ENCODE results near the gene TMEM109. TPM values are rescaled to one million over a fixed set of nuclear protein-coding genes. Genes with fewer than 3 reads are reported as not detected.

Gene TMEM109
- total and polyA plus RNA-seq, 4 experiments from 2014 or later = 66.9 to 333 (median 131) TPM

DNA sequence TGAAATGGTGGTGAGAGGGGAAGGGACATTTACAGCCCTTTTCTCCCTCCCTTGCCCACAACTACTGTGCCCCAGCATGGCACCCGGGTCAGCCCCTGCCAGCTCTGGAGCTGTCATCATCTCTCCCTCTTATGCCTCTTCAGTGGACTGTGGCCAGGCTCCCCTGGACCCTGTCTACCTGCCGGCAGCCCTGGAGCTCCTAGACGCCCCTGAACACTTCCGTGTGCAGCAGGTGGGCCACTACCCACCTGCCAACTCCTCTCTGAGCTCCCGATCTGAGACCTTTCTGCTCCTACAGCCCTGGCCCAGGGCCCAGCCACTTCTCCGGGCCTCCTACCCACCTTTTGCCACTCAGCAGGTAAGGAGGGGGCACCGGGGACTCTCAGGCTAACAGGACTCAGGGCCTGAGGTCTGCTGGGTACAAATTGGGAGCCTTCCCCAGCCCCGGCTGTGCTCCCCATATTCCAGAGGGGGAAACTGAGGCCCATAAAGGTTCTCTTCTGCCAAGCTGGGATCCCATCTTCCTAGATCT lies 13.2 kb downstream of the TMEM109 start:
- Mint-ChIP-seq H3K9me3 (no peaks in the 10 kb centered on the region), H3K27ac (no peak overlapping the region), H3K4me3 (peak overlapping the region in 1 of 8 donors; percentile 15), H3K4me1 (peaks cover 5 to 23% (median 13%) of the 10 kb centered on the region in 4 donors), H3K36me3 (peaks cover 9 to 13% of the 10 kb centered on the region in 2 donors), H3K27me3 (peaks cover 7 to 13% of the 10 kb centered on the region in 2 donors)
- Histone ChIP-seq H3K27ac (ENCODE audit: low read depth, low read length) (no peak overlapping the region), H3K27me3 (ENCODE audit: insufficient read depth, low read length) (peaks cover 11% of the 10 kb centered on the region), H3K4me1 (ENCODE audit: insufficient read depth, low read length) (peaks cover 20% of the 10 kb centered on the region), H3K36me3 (ENCODE audit: insufficient read depth, low read length) (peaks cover 10% of the 10 kb centered on the region), H3K9me3 (ENCODE audit: control insufficient read depth in 1 of 2, low read length in 2 of 2) (no peaks in the 10 kb centered on the region), H3K4me3 (ENCODE audit: low read length in 2 of 2) (no peak overlapping the region)
- intact Hi-C loops (cut with micrococcal nuclease) = no loop called here
- DNase-seq = no peak
- CTCF ChIA-PET (ENCODE audit: partially characterized antibody) = no interaction called here
- POLR2A ChIA-PET (ENCODE audit: partially characterized antibody) = no interaction called here

DNA sequence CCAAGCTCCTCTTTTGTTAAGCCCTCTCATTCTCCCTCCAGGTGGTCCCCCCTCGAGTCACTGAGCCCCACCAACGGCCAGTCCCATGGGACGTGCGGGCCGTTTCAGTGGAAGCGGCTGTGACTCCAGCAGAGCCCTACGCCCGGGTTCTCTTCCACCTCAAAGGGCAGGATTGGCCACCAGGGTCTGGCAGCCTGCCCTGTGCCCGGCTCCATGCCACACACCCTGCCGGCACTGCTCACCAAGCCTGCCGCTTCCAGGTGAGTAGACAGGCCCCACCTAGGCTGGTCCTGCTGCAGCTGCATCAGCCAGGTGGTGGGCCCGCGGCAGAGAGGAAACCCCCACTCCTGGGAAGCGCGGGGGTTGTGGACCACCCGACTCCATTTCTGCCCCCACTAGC lies 13.6 kb downstream of the TMEM109 start:
- peaks cover 11% of the 10 kb centered on the region for H3K27me3 ChIP-seq (ENCODE audit: insufficient read depth, low read length)
- CTCF ChIA-PET (ENCODE audit: partially characterized antibody) = no interaction called here
- no peak overlapping the region for H3K27ac ChIP-seq (ENCODE audit: low read depth, low read length)
- no peaks in the 10 kb centered on the region for H3K9me3 ChIP-seq (ENCODE audit: control insufficient read depth in 1 of 2, low read length in 2 of 2)
- H3K4me3 ChIP-seq (ENCODE audit: low read length in 2 of 2) = no peak overlapping the region
- Mint-ChIP-seq H3K4me3 (no peak overlapping the region), H3K9me3 (no peaks in the 10 kb centered on the region), H3K27me3 (peaks cover 7 to 9% of the 10 kb centered on the region in 2 donors), H3K27ac (no peak overlapping the region), H3K36me3 (peaks cover 5 to 9% of the 10 kb centered on the region in 2 donors), H3K4me1 (peaks cover 3 to 23% (median 10%) of the 10 kb centered on the region in 4 donors)
- POLR2A ChIA-PET (ENCODE audit: partially characterized antibody) = no interaction called here
- peaks cover 5% of the 10 kb centered on the region for H3K36me3 ChIP-seq (ENCODE audit: insufficient read depth, low read length)
- intact Hi-C loops (cut with micrococcal nuclease) = no loop called here
- H3K4me1 ChIP-seq (ENCODE audit: insufficient read depth, low read length) = peaks cover 20% of the 10 kb centered on the region
- DNase-seq = no peak

DNA sequence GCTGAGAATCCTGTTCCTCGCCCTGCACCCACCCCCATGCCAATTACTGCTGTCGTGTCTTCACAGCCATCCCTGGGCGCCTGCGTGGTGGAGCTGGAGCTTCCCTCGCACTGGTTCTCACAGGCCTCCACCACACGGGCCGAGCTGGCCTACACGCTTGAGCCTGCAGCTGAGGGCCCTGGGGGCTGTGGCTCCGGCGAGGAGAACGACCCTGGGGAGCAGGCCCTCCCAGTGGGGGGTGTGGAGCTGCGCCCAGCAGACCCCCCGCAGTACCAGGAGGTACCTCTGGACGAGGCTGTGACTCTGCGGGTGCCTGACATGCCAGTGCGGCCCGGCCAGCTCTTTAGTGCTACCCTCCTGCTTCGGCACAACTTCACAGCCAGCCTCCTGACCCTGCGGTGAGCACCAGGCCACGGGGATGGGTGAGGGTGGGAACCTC lies 14.6 kb downstream of the TMEM109 start:
- Mint-ChIP-seq H3K4me1 (peaks cover 3 to 18% (median 8%) of the 10 kb centered on the region in 4 donors), H3K4me3 (no peak overlapping the region), H3K36me3 (no peaks in the 10 kb centered on the region), H3K27ac (no peak overlapping the region), H3K27me3 (peaks cover 7% of the 10 kb centered on the region in 2 donors), H3K9me3 (no peaks in the 10 kb centered on the region)
- no peak for DNase-seq
- Histone ChIP-seq H3K27me3 (ENCODE audit: insufficient read depth, low read length) (peaks cover 11% of the 10 kb centered on the region), H3K9me3 (ENCODE audit: control insufficient read depth in 1 of 2, low read length in 2 of 2) (no peaks in the 10 kb centered on the region), H3K36me3 (ENCODE audit: insufficient read depth, low read length) (no peaks in the 10 kb centered on the region), H3K4me3 (ENCODE audit: low read length in 2 of 2) (no peak overlapping the region), H3K27ac (ENCODE audit: low read depth, low read length) (no peak overlapping the region), H3K4me1 (ENCODE audit: insufficient read depth, low read length) (peaks cover 17% of the 10 kb centered on the region)
- ChIA-PET CTCF (ENCODE audit: partially characterized antibody) (no interaction called here), POLR2A (ENCODE audit: partially characterized antibody) (interaction anchor here (0.6 kb wide), 1 partner anchor 19 kb away, joined by 3 read pairs; no protein-coding TSS in a partner anchor)
- intact Hi-C loops (cut with micrococcal nuclease) = no loop called here

DNA sequence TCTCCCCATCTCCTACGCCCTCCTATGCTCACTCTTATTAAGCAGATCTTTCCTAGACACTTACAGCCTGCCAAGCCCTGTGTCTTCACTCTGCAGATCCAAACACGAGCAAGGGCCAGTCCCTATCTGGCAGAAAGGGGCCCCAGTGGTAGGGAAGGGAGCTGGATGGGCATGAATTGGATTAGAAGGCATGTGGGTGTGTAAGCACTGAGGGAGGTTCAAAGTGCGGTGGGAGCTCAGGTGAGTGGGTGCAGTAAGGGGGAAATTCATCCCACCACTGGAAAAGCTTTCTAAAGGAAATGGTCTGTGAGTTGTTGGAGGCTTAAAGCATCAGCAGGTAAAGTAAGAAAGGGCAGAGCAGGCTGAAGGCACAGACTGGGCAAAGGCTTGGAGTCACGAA lies 15.8 kb downstream of the TMEM109 start:
- H3K9me3 ChIP-seq (ENCODE audit: control insufficient read depth in 1 of 2, low read length in 2 of 2) = no peaks in the 10 kb centered on the region
- Mint-ChIP-seq H3K36me3 (no peaks in the 10 kb centered on the region), H3K4me1 (peaks cover 0 to 12% (median 4%) of the 10 kb centered on the region in 4 donors), H3K27ac (no peak overlapping the region), H3K9me3 (no peaks in the 10 kb centered on the region), H3K4me3 (no peak overlapping the region), H3K27me3 (peaks cover 7 to 11% of the 10 kb centered on the region in 2 donors)
- H3K27ac ChIP-seq (ENCODE audit: low read depth, low read length) = no peak overlapping the region
- intact Hi-C loops (cut with micrococcal nuclease) = no loop called here
- H3K4me1 ChIP-seq (ENCODE audit: insufficient read depth, low read length) = peaks cover 9% of the 10 kb centered on the region
- peaks cover 5% of the 10 kb centered on the region for H3K27me3 ChIP-seq (ENCODE audit: insufficient read depth, low read length)
- H3K36me3 ChIP-seq (ENCODE audit: insufficient read depth, low read length) = no peaks in the 10 kb centered on the region
- DNase-seq = no peak
- CTCF ChIA-PET (ENCODE audit: partially characterized antibody) = no interaction called here
- no peak overlapping the region for H3K4me3 ChIP-seq (ENCODE audit: low read length in 2 of 2)
- POLR2A ChIA-PET (ENCODE audit: partially characterized antibody) = interaction anchor here (0.5 to 1.0 kb wide), 2 partner anchors 8 to 11 kb away, joined by 3 read pairs; no protein-coding TSS in a partner anchor

DNA sequence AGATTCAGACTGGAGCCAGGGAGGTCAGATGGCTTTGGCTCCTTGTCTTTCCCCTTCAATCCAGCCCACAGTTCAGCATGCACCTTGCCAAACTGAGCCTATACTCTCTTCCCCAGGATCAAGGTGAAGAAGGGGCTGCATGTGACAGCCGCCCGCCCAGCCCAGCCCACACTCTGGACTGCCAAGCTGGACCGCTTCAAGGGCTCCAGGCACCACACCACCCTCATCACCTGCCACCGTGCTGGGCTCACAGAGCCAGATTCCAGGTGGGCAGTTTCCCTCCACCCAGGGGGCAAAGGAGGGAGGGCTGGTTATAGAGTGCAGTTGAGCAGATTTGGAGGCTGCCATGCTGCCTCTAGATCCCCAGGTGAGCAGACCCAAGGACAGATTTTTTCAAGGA lies 16.4 kb downstream of the TMEM109 start:
- H3K4me3 Mint-ChIP-seq = no peak overlapping the region
- intact Hi-C loops (cut with micrococcal nuclease) = no loop called here
- no peaks in the 10 kb centered on the region for H3K36me3 Mint-ChIP-seq
- DNase-seq = no peak
- no peaks in the 10 kb centered on the region for H3K9me3 Mint-ChIP-seq
- peaks cover 0 to 7% (median 0%) of the 10 kb centered on the region in 4 donors for H3K4me1 Mint-ChIP-seq
- Histone ChIP-seq H3K36me3 (ENCODE audit: insufficient read depth, low read length) (no peaks in the 10 kb centered on the region), H3K4me3 (ENCODE audit: low read length in 2 of 2) (no peak overlapping the region), H3K4me1 (ENCODE audit: insufficient read depth, low read length) (peaks cover 3% of the 10 kb centered on the region), H3K27me3 (ENCODE audit: insufficient read depth, low read length) (no peaks in the 10 kb centered on the region), H3K9me3 (ENCODE audit: control insufficient read depth in 1 of 2, low read length in 2 of 2) (no peaks in the 10 kb centered on the region), H3K27ac (ENCODE audit: low read depth, low read length) (no peak overlapping the region)
- POLR2A ChIA-PET (ENCODE audit: partially characterized antibody) = interaction anchor here (1.0 kb wide), 1 partner anchor 10 kb away, joined by 3 read pairs; no protein-coding TSS in a partner anchor
- H3K27ac Mint-ChIP-seq = no peak overlapping the region
- H3K27me3 Mint-ChIP-seq = peaks cover 4 to 9% of the 10 kb centered on the region in 2 donors
- CTCF ChIA-PET (ENCODE audit: partially characterized antibody) = interaction anchor here (0.9 kb wide), 1 partner anchor 9 kb away, joined by 3 read pairs; no protein-coding TSS in a partner anchor

DNA sequence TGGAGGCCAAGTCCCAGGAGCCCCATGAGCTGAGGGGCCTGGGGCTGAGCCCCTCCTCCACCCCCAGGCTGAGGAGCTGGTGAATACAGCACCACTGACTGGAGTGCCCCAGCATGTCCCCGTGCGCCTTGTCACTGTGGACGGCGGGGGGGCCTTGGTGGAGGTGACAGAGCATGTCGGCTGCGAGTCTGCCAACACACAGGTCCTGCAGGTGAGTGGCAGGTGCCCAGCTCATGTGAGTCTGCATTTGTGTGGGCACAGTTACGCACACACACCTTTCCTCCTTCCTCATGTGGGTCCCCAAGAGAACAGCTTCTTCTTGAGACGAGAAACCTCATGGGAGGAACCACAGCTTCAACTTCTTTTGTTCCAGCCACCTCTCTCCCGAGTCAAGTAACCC lies 18.0 kb downstream of the TMEM109 start:
- H3K27ac Mint-ChIP-seq = no peak overlapping the region
- no peaks in the 10 kb centered on the region for H3K36me3 Mint-ChIP-seq

DNA sequence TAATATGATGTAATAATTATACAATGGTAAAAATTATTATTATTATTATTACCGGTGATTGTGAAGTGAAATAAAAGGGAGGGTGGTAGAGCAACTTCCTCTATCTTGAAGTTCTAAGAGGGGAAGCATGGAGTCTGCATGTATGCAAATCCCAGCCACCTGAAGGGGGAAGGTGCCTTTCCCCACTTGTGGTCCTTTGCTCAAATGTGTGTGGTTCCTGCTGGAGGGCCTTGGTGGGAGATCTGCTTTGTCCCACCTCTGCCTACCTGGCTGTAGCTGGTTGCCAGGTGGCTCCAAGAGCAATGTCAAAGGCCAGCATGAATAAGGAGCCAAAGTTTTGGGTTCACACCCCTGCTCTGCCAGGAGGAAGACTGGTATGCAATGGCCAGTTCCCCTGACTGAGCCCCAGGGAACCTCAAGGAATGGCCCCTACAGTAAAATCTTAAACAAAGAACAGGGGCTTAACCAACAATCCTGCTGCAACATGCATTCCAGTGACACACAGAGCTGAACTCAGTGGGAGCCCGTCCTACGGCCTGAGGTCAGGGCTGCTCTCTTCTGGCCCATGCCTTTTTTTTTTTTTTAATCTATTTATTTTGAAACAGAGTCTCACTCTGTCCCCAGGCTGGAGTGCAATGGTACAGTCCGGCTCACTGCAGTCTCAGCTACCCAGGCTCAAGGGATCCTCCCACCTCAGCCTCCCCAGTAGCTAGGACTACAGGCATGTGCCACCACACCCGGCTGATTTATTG lies 18.8 kb downstream of the TMEM109 start:
- POLR2A ChIA-PET (ENCODE audit: partially characterized antibody) = no interaction called here
- peak overlapping the region in 1 of 7 donors; percentile 4 for H3K27ac Mint-ChIP-seq
- CTCF ChIA-PET (ENCODE audit: partially characterized antibody) = interaction anchor here (1.3 to 1.5 kb wide), 3 partner anchors 21 to 255 kb away, joined by 3 to 4 read pairs (median 4); no protein-coding TSS in a partner anchor

More for the DNA sequence above, 18.0 kb downstream of the TMEM109 start:
- H3K36me3 ChIP-seq (ENCODE audit: insufficient read depth, low read length) = no peaks in the 10 kb centered on the region
- H3K4me1 Mint-ChIP-seq = no peaks in the 10 kb centered on the region
- DNase-seq = no peak
- intact Hi-C loops (cut with micrococcal nuclease) = no loop called here
- ChIA-PET CTCF (ENCODE audit: partially characterized antibody) (interaction anchor here (1.0 to 1.3 kb wide), 3 partner anchors 10 to 21 kb away, joined by 3 to 4 read pairs (median 3); no protein-coding TSS in a partner anchor), POLR2A (ENCODE audit: partially characterized antibody) (no interaction called here)
- no peak overlapping the region for H3K27ac ChIP-seq (ENCODE audit: low read depth, low read length)
- no peaks in the 10 kb centered on the region for H3K9me3 Mint-ChIP-seq
- no peaks in the 10 kb centered on the region for H3K27me3 ChIP-seq (ENCODE audit: insufficient read depth, low read length)
- H3K4me3 Mint-ChIP-seq = no peak overlapping the region
- no peaks in the 10 kb centered on the region for H3K9me3 ChIP-seq (ENCODE audit: control insufficient read depth in 1 of 2, low read length in 2 of 2)
- no peak overlapping the region for H3K4me3 ChIP-seq (ENCODE audit: low read length in 2 of 2)
- no peaks in the 10 kb centered on the region for H3K4me1 ChIP-seq (ENCODE audit: insufficient read depth, low read length)
- H3K27me3 Mint-ChIP-seq = peaks cover 4 to 10% of the 10 kb centered on the region in 2 donors

More for the DNA sequence above, 18.8 kb downstream of the TMEM109 start:
- H3K4me1 ChIP-seq (ENCODE audit: insufficient read depth, low read length) = no peaks in the 10 kb centered on the region
- H3K27me3 Mint-ChIP-seq = peaks cover 4 to 10% of the 10 kb centered on the region in 2 donors
- no peaks in the 10 kb centered on the region for H3K4me1 Mint-ChIP-seq
- no peak overlapping the region for H3K27ac ChIP-seq (ENCODE audit: low read depth, low read length)
- no peaks in the 10 kb centered on the region for H3K36me3 ChIP-seq (ENCODE audit: insufficient read depth, low read length)
- H3K4me3 Mint-ChIP-seq = no peak overlapping the region
- intact Hi-C loops (cut with micrococcal nuclease) = no loop called here
- H3K4me3 ChIP-seq (ENCODE audit: low read length in 2 of 2) = no peak overlapping the region
- no peaks in the 10 kb centered on the region for H3K27me3 ChIP-seq (ENCODE audit: insufficient read depth, low read length)
- no peaks in the 10 kb centered on the region for H3K9me3 ChIP-seq (ENCODE audit: control insufficient read depth in 1 of 2, low read length in 2 of 2)
- no peaks in the 10 kb centered on the region for H3K9me3 Mint-ChIP-seq
- H3K36me3 Mint-ChIP-seq = no peaks in the 10 kb centered on the region
- no peak for DNase-seq
